HEK293 (cell line): ENCODE data around the gene CD83.

Experiments
- GLIS2 ChIP-seq: fragments of 450-650 bp; formaldehyde crosslinking; IDR thresholded peaks from 2 replicates; pipeline ENCODE4 v1.5.1; 2016; ENCODE audit warnings: missing biosample characterization, missing genetic modification characterization
- IKZF3 ChIP-seq: fragments of 450-650 bp; IDR thresholded peaks from 2 replicates; pipeline ENCODE4 v1.5.0; 2018; ENCODE audit warnings: missing biosample characterization, mild to moderate bottlenecking, missing genetic modification characterization, moderate library complexity
- PBX3 ChIP-seq: sonication (generic); formaldehyde crosslinking; IDR thresholded peaks from 2 replicates; pipeline ENCODE4 v1.8.1; 2022; ENCODE audit warnings: mild to moderate bottlenecking, moderate library complexity, missing genetic modification reagents
- PRDM10 ChIP-seq: fragments of 450-650 bp; formaldehyde crosslinking; IDR thresholded peaks from 2 replicates; pipeline ENCODE4 v1.5.1; 2016; ENCODE audit warnings: missing biosample characterization, missing genetic modification characterization
- YY2 ChIP-seq: fragments of 450-650 bp; formaldehyde crosslinking; IDR thresholded peaks from 2 replicates; pipeline ENCODE4 v1.5.1; 2016; ENCODE audit warnings: missing biosample characterization, missing genetic modification characterization
- ZBTB8A ChIP-seq: fragments of 450-650 bp; formaldehyde crosslinking; IDR thresholded peaks from 2 replicates; pipeline ENCODE4 v1.5.1; 2016; ENCODE audit warnings: missing biosample characterization, missing genetic modification characterization
- ZFP69B ChIP-seq: fragments of 450-650 bp; formaldehyde crosslinking; IDR thresholded peaks from 2 replicates; pipeline ENCODE4 v1.5.1; 2016; ENCODE audit warnings: missing biosample characterization, missing genetic modification characterization
- ZNF19 ChIP-seq: fragments of 450-650 bp; formaldehyde crosslinking; IDR thresholded peaks from 2 replicates; pipeline ENCODE4; 2016; ENCODE audit warnings: missing biosample characterization, missing genetic modification characterization, low read depth
- ZNF311 ChIP-seq: fragments of 450-650 bp; formaldehyde crosslinking; IDR thresholded peaks from 2 replicates; pipeline ENCODE4 v1.5.1; 2017; ENCODE audit warnings: missing biosample characterization, missing genetic modification characterization, borderline replicate concordance
- ZNF335 ChIP-seq: fragments of 450-650 bp; formaldehyde crosslinking; conservative IDR thresholded peaks from 2 replicates; pipeline ENCODE4 v1.5.1; 2016; ENCODE audit warnings: missing biosample characterization, missing genetic modification characterization
- ZNF366 ChIP-seq: fragments of 450-650 bp; formaldehyde crosslinking; conservative IDR thresholded peaks from 2 replicates; pipeline ENCODE4 v1.5.1; 2016; ENCODE audit warnings: missing biosample characterization, missing genetic modification characterization
- ZNF423 ChIP-seq: fragments of 450-650 bp; formaldehyde crosslinking; IDR thresholded peaks from 2 replicates; pipeline ENCODE4 v1.5.1; 2016; ENCODE audit warnings: missing biosample characterization, missing genetic modification characterization
- ZNF48 ChIP-seq: fragments of 450-650 bp; formaldehyde crosslinking; IDR thresholded peaks from 2 replicates; pipeline ENCODE4 v1.5.1; 2016; ENCODE audit warnings: missing biosample characterization, missing genetic modification characterization
- ZNF596 ChIP-seq: fragments of 450-650 bp; IDR thresholded peaks from 2 replicates; pipeline ENCODE4 v1.5.0; 2018; ENCODE audit warnings: missing biosample characterization, mild to moderate bottlenecking, missing genetic modification characterization, moderate library complexity
- ZNF843 ChIP-seq: fragments of 450-650 bp; formaldehyde crosslinking; IDR thresholded peaks from 2 replicates; pipeline ENCODE4 v1.5.1; 2016; ENCODE audit warnings: missing biosample characterization, missing genetic modification characterization
- TF ChIP-seq, protein P1 (sequence below): fragments of 450-650 bp; formaldehyde crosslinking; IDR thresholded peaks from 2 replicates; pipeline ENCODE4 v1.5.1; 2016; ENCODE audit warnings: missing biosample characterization, missing genetic modification characterization
- TF ChIP-seq, protein P2 (sequence below): fragments of 450-650 bp; formaldehyde crosslinking; IDR thresholded peaks from 2 replicates; pipeline ENCODE4 v1.5.1; 2016; ENCODE audit warnings: missing biosample characterization, missing genetic modification characterization
- TF ChIP-seq, protein P3 (sequence below): fragments of 450-650 bp; IDR thresholded peaks from 2 replicates; pipeline ENCODE4 v1.5.1; 2018; ENCODE audit warnings: missing biosample characterization, mild to moderate bottlenecking, missing genetic modification characterization
- TF ChIP-seq, protein P4 (sequence below): fragments of 450-650 bp; formaldehyde crosslinking; IDR thresholded peaks from 2 replicates; pipeline ENCODE4 v1.5.1; 2017; ENCODE audit warnings: missing biosample characterization, missing genetic modification characterization

The CD83 gene

DNA sequence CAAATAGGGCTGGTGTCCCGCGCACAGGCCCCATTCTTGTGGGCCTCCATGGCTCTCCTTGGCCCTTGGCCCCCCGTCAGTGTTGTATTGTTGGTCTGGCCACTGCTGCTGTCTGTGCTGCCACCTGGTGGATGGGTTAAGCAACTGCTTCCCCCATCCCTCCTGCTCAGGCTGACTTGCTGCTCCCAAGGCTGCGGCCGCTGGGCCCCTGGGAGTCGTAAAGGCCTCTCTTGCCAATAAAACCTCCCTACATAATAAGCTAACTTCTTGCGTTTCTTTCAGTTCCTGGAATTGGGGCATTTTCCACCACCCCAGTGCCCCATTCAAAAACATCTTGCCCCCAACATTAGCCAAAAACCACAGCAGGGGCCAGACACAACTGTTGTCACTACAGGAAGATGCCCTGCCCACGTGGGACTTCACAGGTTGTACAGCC lies 27.1 kb downstream of the CD83 start (continued):
- TF ChIP-seq PBX3 (CRISPR knock-in tag), result 0 out of 2 replicates have a peak, but pooled peaks have one; percentile 45
- TF ChIP-seq ZNF19 (tag by site-specific recombination), result no peak
- TF ChIP-seq, protein P1, sequence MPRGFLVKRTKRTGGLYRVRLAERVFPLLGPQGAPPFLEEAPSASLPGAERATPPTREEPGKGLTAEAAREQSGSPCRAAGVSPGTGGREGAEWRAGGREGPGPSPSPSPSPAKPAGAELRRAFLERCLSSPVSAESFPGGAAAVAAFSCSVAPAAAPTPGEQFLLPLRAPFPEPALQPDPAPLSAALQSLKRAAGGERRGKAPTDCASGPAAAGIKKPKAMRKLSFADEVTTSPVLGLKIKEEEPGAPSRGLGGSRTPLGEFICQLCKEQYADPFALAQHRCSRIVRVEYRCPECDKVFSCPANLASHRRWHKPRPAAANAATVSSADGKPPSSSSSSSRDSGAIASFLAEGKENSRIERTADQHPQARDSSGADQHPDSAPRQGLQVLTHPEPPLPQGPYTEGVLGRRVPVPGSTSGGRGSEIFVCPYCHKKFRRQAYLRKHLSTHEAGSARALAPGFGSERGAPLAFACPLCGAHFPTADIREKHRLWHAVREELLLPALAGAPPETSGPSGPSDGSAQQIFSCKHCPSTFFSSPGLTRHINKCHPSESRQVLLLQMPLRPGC, result no peak
- peak; percentile 77; the same call in 1 of the 2 replicates for TF ChIP-seq ZNF423 (tag by site-specific recombination)
- 0 out of 2 replicates have a peak, but pooled peaks have one; percentile 22 for TF ChIP-seq ZFP69B (tag by site-specific recombination)
- peak; percentile 57 for TF ChIP-seq PRDM10 (tag by site-specific recombination)
- TF ChIP-seq ZNF366 (tag by site-specific recombination), result peak; percentile 45
- TF ChIP-seq, protein P2, sequence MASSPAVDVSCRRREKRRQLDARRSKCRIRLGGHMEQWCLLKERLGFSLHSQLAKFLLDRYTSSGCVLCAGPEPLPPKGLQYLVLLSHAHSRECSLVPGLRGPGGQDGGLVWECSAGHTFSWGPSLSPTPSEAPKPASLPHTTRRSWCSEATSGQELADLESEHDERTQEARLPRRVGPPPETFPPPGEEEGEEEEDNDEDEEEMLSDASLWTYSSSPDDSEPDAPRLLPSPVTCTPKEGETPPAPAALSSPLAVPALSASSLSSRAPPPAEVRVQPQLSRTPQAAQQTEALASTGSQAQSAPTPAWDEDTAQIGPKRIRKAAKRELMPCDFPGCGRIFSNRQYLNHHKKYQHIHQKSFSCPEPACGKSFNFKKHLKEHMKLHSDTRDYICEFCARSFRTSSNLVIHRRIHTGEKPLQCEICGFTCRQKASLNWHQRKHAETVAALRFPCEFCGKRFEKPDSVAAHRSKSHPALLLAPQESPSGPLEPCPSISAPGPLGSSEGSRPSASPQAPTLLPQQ (tag by site-specific recombination), result peak; percentile 26; the same call in 1 of the 2 replicates
- TF ChIP-seq ZNF48 (tag by site-specific recombination), result no peak
- 0 out of 2 replicates have a peak, but pooled peaks have one; percentile 21 for TF ChIP-seq YY2
- TF ChIP-seq, protein P3, sequence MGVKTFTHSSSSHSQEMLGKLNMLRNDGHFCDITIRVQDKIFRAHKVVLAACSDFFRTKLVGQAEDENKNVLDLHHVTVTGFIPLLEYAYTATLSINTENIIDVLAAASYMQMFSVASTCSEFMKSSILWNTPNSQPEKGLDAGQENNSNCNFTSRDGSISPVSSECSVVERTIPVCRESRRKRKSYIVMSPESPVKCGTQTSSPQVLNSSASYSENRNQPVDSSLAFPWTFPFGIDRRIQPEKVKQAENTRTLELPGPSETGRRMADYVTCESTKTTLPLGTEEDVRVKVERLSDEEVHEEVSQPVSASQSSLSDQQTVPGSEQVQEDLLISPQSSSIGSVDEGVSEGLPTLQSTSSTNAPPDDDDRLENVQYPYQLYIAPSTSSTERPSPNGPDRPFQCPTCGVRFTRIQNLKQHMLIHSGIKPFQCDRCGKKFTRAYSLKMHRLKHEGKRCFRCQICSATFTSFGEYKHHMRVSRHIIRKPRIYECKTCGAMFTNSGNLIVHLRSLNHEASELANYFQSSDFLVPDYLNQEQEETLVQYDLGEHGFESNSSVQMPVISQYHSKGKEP, result 0 out of 2 replicates have a peak, but pooled peaks have one; percentile 10
- peak; percentile 42; the same call in 1 of the 2 replicates for TF ChIP-seq ZNF843 (tag by site-specific recombination)
- TF ChIP-seq ZBTB8A (tag by site-specific recombination), result peak; percentile 33; the same call in 1 of the 2 replicates
- no peak for TF ChIP-seq ZNF596 (tag by site-specific recombination)
- TF ChIP-seq, protein P4, sequence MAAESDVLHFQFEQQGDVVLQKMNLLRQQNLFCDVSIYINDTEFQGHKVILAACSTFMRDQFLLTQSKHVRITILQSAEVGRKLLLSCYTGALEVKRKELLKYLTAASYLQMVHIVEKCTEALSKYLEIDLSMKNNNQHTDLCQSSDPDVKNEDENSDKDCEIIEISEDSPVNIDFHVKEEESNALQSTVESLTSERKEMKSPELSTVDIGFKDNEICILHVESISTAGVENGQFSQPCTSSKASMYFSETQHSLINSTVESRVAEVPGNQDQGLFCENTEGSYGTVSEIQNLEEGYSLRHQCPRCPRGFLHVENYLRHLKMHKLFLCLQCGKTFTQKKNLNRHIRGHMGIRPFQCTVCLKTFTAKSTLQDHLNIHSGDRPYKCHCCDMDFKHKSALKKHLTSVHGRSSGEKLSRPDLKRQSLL, result no peak
- peak; percentile 73 for TF ChIP-seq GLIS2
- TF ChIP-seq IKZF3, result peak; percentile 40; the same call in 1 of the 2 replicates
- 0 out of 2 replicates have a peak, but pooled peaks have one; percentile 18 for TF ChIP-seq ZNF335 (tag by site-specific recombination)
- no peak for TF ChIP-seq ZNF311
